Adrenal gland (tissue), 12 donors: Measurements from ENCODE around the gene PARD3B. TPM values are rescaled to one million over a fixed set of nuclear protein-coding genes. Genes with fewer than 3 reads are reported as not detected.
A peak's percentile ranks its signal among the peaks of the same experiment; 100 is the strongest.

Source experiments
- DNase-seq, 7 donors: peaks; one replicate each; pipeline ENCODE4 v3.0.0-alpha.2; 2019 to 2020
- H3K27ac ChIP-seq, 5 donors: fragments of 200-600 bp; sonication (generic) in 4 of 5; 1 replicate in 3 of 5; 2 replicates in 2 of 5; pipeline versions ENCODE4 v1.5.1 to v1.8.0; 2016 to 2020; ENCODE audit warnings: mild to moderate bottlenecking in 1 of 5
- H3K27me3 ChIP-seq: fragments of 200-600 bp; 2 replicates; pipeline ENCODE4 v1.8.0; 2021
- H3K36me3 ChIP-seq, 2 donors: fragments of 200-600 bp; replicated peaks in 1 of 2; 1 replicate in 1 of 2; 2 replicates in 1 of 2; pipeline versions ENCODE4 v1.5.1 to v1.8.0; 2018 to 2022
- H3K4me1 ChIP-seq, 2 donors: fragments of 200-600 bp; replicated peaks in 1 of 2; 1 replicate in 1 of 2; 2 replicates in 1 of 2; pipeline versions ENCODE4 v1.5.1 to v1.8.0; 2018 to 2021
- H3K4me3 ChIP-seq, 4 donors: fragments of 200-600 bp; sonication (generic) in 3 of 4; one replicate each; pipeline ENCODE4 v1.5.1; 2016 to 2018
- H3K9me3 ChIP-seq, 3 donors: fragments of 200-600 bp; sonication (generic) in 1 of 3; replicated peaks in 1 of 3; 1 replicate in 2 of 3; 2 replicates in 1 of 3; pipeline versions ENCODE4 v1.5.1 to v1.8.0; 2016 to 2021
- POLR2A ChIP-seq, 2 donors: fragments of 450-650 bp; IDR thresholded peaks; one replicate each; pipeline ENCODE4 v1.6.1; 2017; ENCODE audit warnings: antibody characterized with exemption in 2 of 2, mild to moderate bottlenecking in 2 of 2, moderate library complexity in 1 of 2
- WGBS, 4 donors: extraction: QIAGEN DNeasy Blood & Tissue Kit in 2 of 4; methylation state at CpG; one replicate each; pipeline versions ENCODE4 v1.1.5 to v1.1.7; 2013 to 2017; 5-methylcytosine and 5-hydroxymethylcytosine counted together
- intact Hi-C, 2 donors: fragments of 100-400 bp; cut with DNase I; formaldehyde crosslinking; loops; one replicate each; pipeline versions ENCODE4 v1.14.1 to v1.15.0; 2022 to 2023
- polyA plus RNA-seq, 3 donors: library from polyadenylated mRNA; stranded (reverse); fragments of 200-250 nt in 2 of 3; fragments of 350-450 nt in 1 of 3; fragmentation: Illumina TruSeq in 1 of 3; extraction: RNeasy Lipid Tissue Mini Kit (QIAGEN cat#74804) in 1 of 3; gene quantifications; one replicate each; pipeline ENCODE4 v1.2.3, GENCODE V29; 2013 to 2014
- total RNA-seq, 9 donors: library from RNA; depleted of rRNA in 4 of 9; stranded (reverse); fragments of >200 nt in 4 of 9; fragments of 120-200 nt in 1 of 9; fragmentation: NEBNext Ultra II Directional in 1 of 9; extraction: Animal tissue kit (Norgen Biotek cat#: 25700) in 1 of 9; gene quantifications; one replicate each; pipeline versions ENCODE4 v1.1.0 to v1.2.4, GENCODE V29; 2013 to 2023
- TF ChIP-seq, protein P1 (sequence below), 6 experiments: fragments of 450-650 bp in 4 of 6; fragments of 200-600 bp in 2 of 6; sonication (generic) in 1 of 6; IDR thresholded peaks; 1 replicate in 5 of 6; 2 replicates in 1 of 6; pipeline versions ENCODE4 v1.5.1 to v1.8.0; 2016 to 2021; ENCODE audit warnings: antibody characterized with exemption in 6 of 6, mild to moderate bottlenecking in 2 of 6, moderate library complexity in 1 of 6
- donor health status: healthy with polysubstance abuse.
- donor health status: Bipolar disorder and iron deficiency.
- donor health status: DM: yes; HTN: yes; CAD: no.
- donor health status: DM: no; HTN: no; CAD: no.
- donor health status: DM: no; HTN: no; CAD: no.
- donor health status: DM: yes; HTN: yes; CAD: no.

Gene PARD3B
- total and polyA plus RNA-seq, 12 donors, result 1.9 to 20.4 (median 9.5) TPM

GRCh38 chr2:205193125-205193835 is 648.0 kb downstream of the PARD3B start:
- Histone ChIP-seq H3K27ac (no peak overlapping the region), H3K9me3 (no peaks in the 10 kb centered on the region), H3K4me1 (no peaks in the 10 kb centered on the region), H3K4me3 (no peak overlapping the region), H3K36me3 (no peaks in the 10 kb centered on the region), H3K27me3 (no peaks in the 10 kb centered on the region)
- WGBS, 4 donors, result 64 to 82% (median 79%) methylated on average over 5 of the region's 5 CpGs
- no peak for TF ChIP-seq POLR2A (IDR thresholded peaks at IDR 0.05)
- TF ChIP-seq, protein P1, sequence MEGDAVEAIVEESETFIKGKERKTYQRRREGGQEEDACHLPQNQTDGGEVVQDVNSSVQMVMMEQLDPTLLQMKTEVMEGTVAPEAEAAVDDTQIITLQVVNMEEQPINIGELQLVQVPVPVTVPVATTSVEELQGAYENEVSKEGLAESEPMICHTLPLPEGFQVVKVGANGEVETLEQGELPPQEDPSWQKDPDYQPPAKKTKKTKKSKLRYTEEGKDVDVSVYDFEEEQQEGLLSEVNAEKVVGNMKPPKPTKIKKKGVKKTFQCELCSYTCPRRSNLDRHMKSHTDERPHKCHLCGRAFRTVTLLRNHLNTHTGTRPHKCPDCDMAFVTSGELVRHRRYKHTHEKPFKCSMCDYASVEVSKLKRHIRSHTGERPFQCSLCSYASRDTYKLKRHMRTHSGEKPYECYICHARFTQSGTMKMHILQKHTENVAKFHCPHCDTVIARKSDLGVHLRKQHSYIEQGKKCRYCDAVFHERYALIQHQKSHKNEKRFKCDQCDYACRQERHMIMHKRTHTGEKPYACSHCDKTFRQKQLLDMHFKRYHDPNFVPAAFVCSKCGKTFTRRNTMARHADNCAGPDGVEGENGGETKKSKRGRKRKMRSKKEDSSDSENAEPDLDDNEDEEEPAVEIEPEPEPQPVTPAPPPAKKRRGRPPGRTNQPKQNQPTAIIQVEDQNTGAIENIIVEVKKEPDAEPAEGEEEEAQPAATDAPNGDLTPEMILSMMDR (IDR thresholded peaks at IDR 0.05), result no peak
- no peak for DNase-seq
- intact Hi-C loops, result no loop called here

GRCh38 chr2:205193836-205194228 is 648.6 kb downstream of the PARD3B start:
- H3K36me3 ChIP-seq, result no peaks in the 10 kb centered on the region
- intact Hi-C loops, result no loop called here
- WGBS, 4 donors, result 80 to 92% (median 86%) methylated on average over 4 of the region's 4 CpGs
- no peak for TF ChIP-seq POLR2A (IDR thresholded peaks at IDR 0.05)
- TF ChIP-seq, protein P1 (IDR thresholded peaks at IDR 0.05), result no peak
- H3K27me3 ChIP-seq, result no peaks in the 10 kb centered on the region
- no peaks in the 10 kb centered on the region for H3K9me3 ChIP-seq
- H3K4me1 ChIP-seq, result no peaks in the 10 kb centered on the region
- H3K4me3 ChIP-seq, result no peak overlapping the region
- H3K27ac ChIP-seq, result no peak overlapping the region
- no peak for DNase-seq

DNA sequence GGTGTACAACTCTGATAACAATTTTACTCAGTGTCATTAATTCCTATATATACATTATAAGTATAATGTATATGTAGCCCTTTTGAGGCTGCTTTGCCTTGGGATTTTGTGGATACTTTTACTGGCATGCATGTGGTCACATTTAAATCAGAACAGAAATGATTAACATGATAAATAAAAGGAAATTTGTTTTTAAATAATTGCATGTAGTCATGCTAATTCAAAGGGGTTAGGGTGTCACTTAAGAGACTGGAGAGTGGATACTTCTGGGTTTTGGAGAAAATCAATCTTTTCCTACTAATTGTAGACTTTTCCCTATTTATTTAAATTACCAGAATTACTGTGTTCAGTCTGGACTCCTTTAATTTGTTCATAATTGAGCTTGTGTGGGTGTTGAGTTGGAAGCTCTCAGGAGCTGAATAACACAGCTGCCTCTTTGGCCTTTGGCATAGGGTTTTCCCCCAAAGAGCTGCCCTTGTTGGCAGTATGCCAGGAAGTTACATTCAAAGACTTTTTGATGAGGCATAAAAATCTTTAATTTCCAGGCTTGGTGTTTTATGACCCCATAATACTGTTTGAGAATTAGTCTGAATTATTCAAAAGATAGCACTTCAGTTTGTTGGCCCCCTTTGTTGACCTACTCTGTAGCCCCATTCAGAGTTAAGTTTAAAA is 652.3 kb downstream of the PARD3B start:
- peak overlapping the region in 1 of 5 donors; percentile 26 for H3K27ac ChIP-seq

DNA sequence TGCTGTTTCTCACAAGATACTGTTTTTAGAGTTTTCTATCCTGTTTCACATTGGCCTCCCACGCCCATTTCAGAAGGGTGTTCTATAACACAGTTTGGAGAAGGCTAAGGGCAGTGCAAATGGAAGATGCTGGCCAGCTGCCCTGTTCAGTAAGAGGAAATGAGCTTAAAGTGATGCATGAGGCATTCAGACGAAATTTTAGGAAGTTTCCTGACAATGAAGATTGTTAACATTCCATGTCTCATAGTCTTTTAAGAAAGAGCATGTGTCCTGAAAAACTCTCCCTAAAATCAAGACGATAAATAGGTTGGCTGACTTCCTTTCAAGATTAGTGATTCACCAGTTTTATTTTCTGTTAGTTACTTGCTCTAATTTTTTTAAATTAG is 652.9 kb downstream of the PARD3B start:
- Histone ChIP-seq H3K4me1 (no peaks in the 10 kb centered on the region), H3K27me3 (no peaks in the 10 kb centered on the region), H3K9me3 (no peaks in the 10 kb centered on the region), H3K4me3 (no peak overlapping the region), H3K27ac (peak overlapping the region in 1 of 5 donors; percentile 26), H3K36me3 (no peaks in the 10 kb centered on the region)
- WGBS, 4 donors, result 41 to 54% (median 49%) methylated on average over 3 of the region's 3 CpGs
- intact Hi-C loops, result no loop called here
- TF ChIP-seq, protein P1 (IDR thresholded peaks at IDR 0.05), result no peak
- TF ChIP-seq POLR2A (IDR thresholded peaks at IDR 0.05), result no peak
- peak in 6 of 7 donors; percentile 21 to 71 (median 37) for DNase-seq

More for the DNA sequence above, 652.3 kb downstream of the PARD3B start:
- no peaks in the 10 kb centered on the region for H3K27me3 ChIP-seq
- TF ChIP-seq POLR2A (IDR thresholded peaks at IDR 0.05), result no peak
- TF ChIP-seq, protein P1 (IDR thresholded peaks at IDR 0.05), result no peak
- intact Hi-C loops, result no loop called here
- no peak overlapping the region for H3K4me3 ChIP-seq
- H3K9me3 ChIP-seq, result no peaks in the 10 kb centered on the region
- no peaks in the 10 kb centered on the region for H3K4me1 ChIP-seq
- DNase-seq, result no peak
- H3K36me3 ChIP-seq, result no peaks in the 10 kb centered on the region
